HCT116 (cell line): ENCODE data around the gene LACRT. TPM values are rescaled to one million over a fixed set of nuclear protein-coding genes. Genes with fewer than 3 reads are reported as not detected.

ENCODE experiments used
- ATAC-seq: fragments of 200-7000 bp; cut with Tn5 transposase; 2 replicates; pipeline ENCODE4 v1.9.1; 2020; ENCODE audit warnings: mild to moderate bottlenecking, moderate library complexity
- BruUV-seq: library from RNA; stranded (reverse); fragments of 400-500 nt; replicated peaks from 2 replicates; lab custom pipeline; 2021; lab: Mats Ljungman, UMichigan
- CTCF ChIA-PET: fragments of 300-600 bp; sonication (Branson Sonifier 250); formaldehyde crosslinking; loops from one replicate; lab custom pipeline; 2021; ENCODE audit warnings: antibody characterized with exemption; lab: Charles Lee
- POLR2A ChIA-PET: fragments of 300-600, 350-600 bp; sonication (Branson Sonifier 250); formaldehyde crosslinking; loops from one replicate; lab custom pipeline; 2021; ENCODE audit warnings: antibody characterized with exemption; lab: Charles Lee
- RAD21 ChIA-PET, 2 experiments: fragments of 300-600 bp; sonication (Branson Sonifier 250); formaldehyde crosslinking; loops; one replicate each; lab custom pipeline; 2023; ENCODE audit warnings: low total read pairs in 2 of 2; ENCODE audit not compliant: uncharacterized antibody in 2 of 2, unreplicated experiment in 2 of 2, low non-redundant PET in 1 of 2; lab: Charles Lee
- DNase-seq: peaks from one replicate; pipeline ENCODE4 v3.0.0-alpha.2; 2010; ENCODE audit warnings: low read depth, low spot score
- H2AFZ ChIP-seq: fragments of 200-600 bp; shearing (Covaris generic), sonication (generic); 2 replicates; pipeline ENCODE4 v1.6.1; 2017; ENCODE audit warnings: low read depth, mixed run types, mixed read lengths, antibody characterized with exemption, low read length; ENCODE audit not compliant: poor library complexity, severe bottlenecking
- H3K27ac ChIP-seq: 2 replicates; pipeline ENCODE4 v1.5.1; 2012; ENCODE audit warnings: low read depth, low read length
- H3K27me3 ChIP-seq: fragments of 200-600 bp; sonication (generic); 2 replicates; pipeline ENCODE4 v1.6.1; 2016; ENCODE audit warnings: mixed run types, low read length, mixed read lengths; ENCODE audit not compliant: insufficient read depth
- H3K36me3 ChIP-seq, 2 experiments: fragments of 200-500 bp in 1 of 2; fragments of 200-600 bp in 1 of 2; sonication (Bioruptor generic) in 1 of 2; sonication (generic) in 1 of 2; 2 replicates each; pipeline versions ENCODE4 v1.5.1 to v1.6.1; 2014 to 2016; ENCODE audit warnings: low read length in 2 of 2, inconsistent platforms in 1 of 2, mixed read lengths in 1 of 2, mixed run types in 1 of 2; ENCODE audit not compliant: insufficient read depth in 2 of 2, control insufficient read depth in 1 of 2
- H3K4me1 ChIP-seq, 2 experiments: fragments of 200-600 bp in 1 of 2; sonication (generic) in 1 of 2; 2 replicates each; pipeline versions ENCODE4 v1.5.1 to v1.6.1; 2012 to 2017; ENCODE audit warnings: low read length in 2 of 2, inconsistent platforms in 1 of 2, mild to moderate bottlenecking in 1 of 2, mixed read lengths in 1 of 2, mixed run types in 1 of 2, moderate library complexity in 1 of 2; ENCODE audit not compliant: insufficient read depth in 2 of 2, control insufficient read depth in 1 of 2
- H3K4me2 ChIP-seq: fragments of 200-600 bp; sonication (generic); 2 replicates; pipeline ENCODE4 v1.6.1; 2017; ENCODE audit warnings: mixed run types, low read length, mixed read lengths
- H3K4me3 ChIP-seq, 2 experiments: fragments of 200-600 bp in 1 of 2; sonication (generic) in 1 of 2; replicated peaks in 1 of 2; 2 replicates each; pipeline ENCODE4 v1.5.1; 2011 to 2016; ENCODE audit warnings: low read length in 2 of 2, control low read depth in 1 of 2, low read depth in 1 of 2, mild to moderate bottlenecking in 1 of 2, mixed read lengths in 1 of 2, mixed run types in 1 of 2
- H3K79me2 ChIP-seq: fragments of 200-600 bp; sonication (generic); 2 replicates; pipeline ENCODE4 v1.6.1; 2017; ENCODE audit warnings: mild to moderate bottlenecking, mixed run types, low read length, moderate library complexity, mixed read lengths; ENCODE audit not compliant: insufficient read depth
- H3K9ac ChIP-seq: fragments of 200-600 bp; sonication (generic); 2 replicates; pipeline ENCODE4 v1.6.1; 2016; ENCODE audit warnings: low read length, mixed read lengths
- H3K9me2 ChIP-seq: fragments of 200-600 bp; sonication (generic), shearing (Covaris generic); 2 replicates; pipeline ENCODE4 v1.6.1; 2017; ENCODE audit warnings: mixed run types, mild to moderate bottlenecking, moderate library complexity; ENCODE audit not compliant: insufficient read depth
- H3K9me3 ChIP-seq, 2 experiments: fragments of 200-500 bp in 1 of 2; fragments of 200-600 bp in 1 of 2; sonication (Bioruptor generic) in 1 of 2; sonication (generic) in 1 of 2; 2 replicates each; pipeline ENCODE4 v1.6.1; 2014 to 2017; ENCODE audit warnings: low read length in 2 of 2, mixed read lengths in 2 of 2, inconsistent platforms in 1 of 2, low read depth in 1 of 2, mild to moderate bottlenecking in 1 of 2, mixed run types in 1 of 2, moderate library complexity in 1 of 2; ENCODE audit not compliant: control insufficient read depth in 1 of 2, insufficient read depth in 1 of 2
- H4K20me1 ChIP-seq: fragments of 200-600 bp; sonication (generic), shearing (Covaris generic); 2 replicates; pipeline ENCODE4 v1.6.1; 2017; ENCODE audit warnings: mixed run types, mild to moderate bottlenecking, moderate library complexity; ENCODE audit not compliant: insufficient read depth
- ATF3 ChIP-seq: IDR thresholded peaks from 2 replicates; pipeline ENCODE4 v1.6.1; 2012
- CBX3 ChIP-seq: IDR thresholded peaks from 2 replicates; pipeline ENCODE4 v1.6.1; 2012; ENCODE audit warnings: low read depth
- CEBPB ChIP-seq: IDR thresholded peaks from 2 replicates; pipeline ENCODE4 v1.6.1; 2012; ENCODE audit warnings: low read depth
- ELF1 ChIP-seq: IDR thresholded peaks from 2 replicates; pipeline ENCODE4 v1.6.1; 2012; ENCODE audit warnings: low read depth, borderline replicate concordance
- EZH2phosphoT487 ChIP-seq: fragments of 200-600 bp; IDR thresholded peaks from 2 replicates; pipeline ENCODE4 v1.6.1; 2018; ENCODE audit warnings: antibody characterized with exemption, borderline replicate concordance
- FOSL1 ChIP-seq: IDR thresholded peaks from 2 replicates; pipeline ENCODE4 v1.6.1; 2012; ENCODE audit warnings: low read depth
- JUND ChIP-seq: IDR thresholded peaks from 2 replicates; pipeline ENCODE4 v1.6.1; 2012
- MAX ChIP-seq: IDR thresholded peaks from 2 replicates; pipeline ENCODE4 v1.6.1; 2012
- POLR2AphosphoS5 ChIP-seq: IDR thresholded peaks from 2 replicates; pipeline ENCODE4 v1.6.1; 2011; ENCODE audit warnings: mild to moderate bottlenecking, low read depth, low read length, moderate library complexity
- RAD21 ChIP-seq: IDR thresholded peaks from 2 replicates; pipeline ENCODE4 v1.6.1; 2012; ENCODE audit warnings: low read depth, mild to moderate bottlenecking
- REST ChIP-seq: IDR thresholded peaks from 2 replicates; pipeline ENCODE4 v1.6.1; 2012; ENCODE audit warnings: low read depth
- SIN3A ChIP-seq: IDR thresholded peaks from 2 replicates; pipeline ENCODE4 v1.6.1; 2012; ENCODE audit warnings: low read depth
- SRF ChIP-seq: IDR thresholded peaks from 2 replicates; pipeline ENCODE4 v1.6.1; 2012; ENCODE audit warnings: low read depth
- TCF7L2 ChIP-seq: IDR thresholded peaks from 2 replicates; pipeline ENCODE4 v1.7.0; 2011; ENCODE audit warnings: borderline replicate concordance, inconsistent platforms; ENCODE audit not compliant: insufficient read depth, insufficient read length; ENCODE audit errors: extremely low read depth
- YY1 ChIP-seq: IDR thresholded peaks from 2 replicates; pipeline ENCODE4 v1.6.1; 2011; ENCODE audit warnings: low read length, low read depth, moderate library complexity, mild to moderate bottlenecking; ENCODE audit not compliant: insufficient replicate concordance; ENCODE audit errors: extremely low read depth
- ZBTB33 ChIP-seq: IDR thresholded peaks from 2 replicates; pipeline ENCODE4 v1.6.1; 2011; ENCODE audit warnings: mild to moderate bottlenecking, low read length, moderate library complexity; ENCODE audit not compliant: insufficient replicate concordance; ENCODE audit errors: extremely low read depth
- intact Hi-C: fragments of 100-400 bp; cut with micrococcal nuclease; formaldehyde crosslinking; loops from 2 replicates; pipeline ENCODE4 v1.10.0; 2022
- total RNA-seq: library from RNA; stranded (reverse); gene quantifications from one replicate; pipeline ENCODE4 v1.2.1, GENCODE V29; 2021; ENCODE audit not compliant: unreplicated experiment

Gene LACRT
- total RNA-seq, 1 experiment from 2014 or later: not detected

- Histone ChIP-seq H3K27me3 (peaks cover 23% of the 10 kb centered on the region; the same call in 1 of the 2 replicates), H3K4me1 (no peaks in the 10 kb centered on the region), H3K79me2 (no peaks in the 10 kb centered on the region), H3K27ac (no peak overlapping the region), H3K9me2 (no peaks in the 10 kb centered on the region), H2AFZ (no peak overlapping the region), H3K36me3 (no peaks in the 10 kb centered on the region), H3K9ac (no peak overlapping the region), H3K4me2 (no peak overlapping the region), H4K20me1 (no peaks in the 10 kb centered on the region), H3K4me3 (no peak overlapping the region), H3K9me3 (peaks cover 0 to 3% of the 10 kb centered on the region in 2 experiments; a peak in 2 of 4 replicates)
- ATAC-seq (no peak), DNase-seq (no peak)
- CTCF ChIA-PET: no interaction called here
- POLR2A ChIA-PET: no interaction called here
- TF ChIP-seq EZH2phosphoT487: no peak
- BruUV-seq: no TSS peak
- RAD21 ChIA-PET: no interaction called here
- intact Hi-C loops: no loop called here
These were observed 7.4 kb downstream of the LACRT start for GRCh38 chr12:54627304-54627703.

- ATAC-seq: no peak
- intact Hi-C loops: no loop called here
- Histone ChIP-seq H3K27ac (no peak overlapping the region), H3K27me3 (peaks cover 20% of the 10 kb centered on the region), H3K9me2 (no peaks in the 10 kb centered on the region), H3K4me1 (no peaks in the 10 kb centered on the region), H3K4me3 (no peak overlapping the region), H3K36me3 (no peaks in the 10 kb centered on the region), H3K9ac (no peak overlapping the region), H3K4me2 (no peak overlapping the region), H4K20me1 (no peaks in the 10 kb centered on the region), H2AFZ (no peak overlapping the region), H3K79me2 (no peaks in the 10 kb centered on the region), H3K9me3 (peaks cover 0 to 3% of the 10 kb centered on the region in 2 experiments; a peak in 2 of 4 replicates)
- POLR2A ChIA-PET: no interaction called here
- RAD21 ChIA-PET: no interaction called here
- no TSS peak for BruUV-seq
- DNase-seq: no peak
- CTCF ChIA-PET: no interaction called here
- TF ChIP-seq SRF (no peak), ATF3 (no peak), CEBPB (no peak), MAX (no peak), YY1 (no peak), JUND (no peak), REST (no peak), ELF1 (no peak), FOSL1 (no peak), TCF7L2 (no peak), RAD21 (no peak), CBX3 (no peak), ZBTB33 (no peak), POLR2AphosphoS5 (no peak), SIN3A (no peak)
These were observed 9.1 kb downstream of the LACRT start for GRCh38 chr12:54625598-54625997.
